ENCODE data around the gene ISCA1.

DNA sequence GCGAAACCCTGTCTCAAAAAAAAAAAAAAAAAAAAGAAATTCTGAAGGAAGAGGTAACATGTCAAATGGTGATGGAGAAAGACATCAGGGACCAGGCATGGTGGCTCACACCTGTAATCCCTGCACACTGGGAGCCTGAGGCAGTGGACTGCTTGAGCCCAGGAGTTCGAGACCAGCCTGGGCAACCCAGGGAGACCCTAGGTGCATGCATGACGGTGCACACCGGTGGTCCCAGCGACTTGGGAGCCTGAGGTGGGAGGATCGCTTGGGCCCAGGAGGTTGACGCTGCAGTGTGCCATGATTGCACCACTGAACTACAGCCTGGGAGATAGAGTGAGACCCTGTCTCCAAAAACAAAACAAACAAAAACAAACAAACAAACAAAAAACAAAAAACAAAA is 1.8 kb downstream of the ISCA1 start:
- TF ChIP-seq, protein P1, sequence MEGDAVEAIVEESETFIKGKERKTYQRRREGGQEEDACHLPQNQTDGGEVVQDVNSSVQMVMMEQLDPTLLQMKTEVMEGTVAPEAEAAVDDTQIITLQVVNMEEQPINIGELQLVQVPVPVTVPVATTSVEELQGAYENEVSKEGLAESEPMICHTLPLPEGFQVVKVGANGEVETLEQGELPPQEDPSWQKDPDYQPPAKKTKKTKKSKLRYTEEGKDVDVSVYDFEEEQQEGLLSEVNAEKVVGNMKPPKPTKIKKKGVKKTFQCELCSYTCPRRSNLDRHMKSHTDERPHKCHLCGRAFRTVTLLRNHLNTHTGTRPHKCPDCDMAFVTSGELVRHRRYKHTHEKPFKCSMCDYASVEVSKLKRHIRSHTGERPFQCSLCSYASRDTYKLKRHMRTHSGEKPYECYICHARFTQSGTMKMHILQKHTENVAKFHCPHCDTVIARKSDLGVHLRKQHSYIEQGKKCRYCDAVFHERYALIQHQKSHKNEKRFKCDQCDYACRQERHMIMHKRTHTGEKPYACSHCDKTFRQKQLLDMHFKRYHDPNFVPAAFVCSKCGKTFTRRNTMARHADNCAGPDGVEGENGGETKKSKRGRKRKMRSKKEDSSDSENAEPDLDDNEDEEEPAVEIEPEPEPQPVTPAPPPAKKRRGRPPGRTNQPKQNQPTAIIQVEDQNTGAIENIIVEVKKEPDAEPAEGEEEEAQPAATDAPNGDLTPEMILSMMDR (IDR thresholded peaks at IDR 0.05): no peak
- TF ChIP-seq POLR2A (IDR thresholded peaks at IDR 0.05): no peak

All from uterus (tissue), 2 donors.